HEK293 (cell line): ENCODE results near the gene CMTM5.

Source experiments
- CTCF ChIA-PET: fragments of 350-600 bp; formaldehyde crosslinking; extraction: SDS; loops from one replicate; lab custom pipeline; 2021; ENCODE audit warnings: antibody characterized with exemption; lab: Yijun Ruan, JAX
- POLR2A ChIA-PET: fragments of 300-600 bp; formaldehyde crosslinking; extraction: SDS; loops from one replicate; lab custom pipeline; 2020; ENCODE audit warnings: antibody characterized with exemption, inconsistent platforms; lab: Yijun Ruan, JAX
- H3K27ac ChIP-seq: fragments of 200-500 bp; sonication (Bioruptor generic); 2 replicates; pipeline ENCODE4 v1.5.1; 2014; ENCODE audit warnings: low read depth, low read length, control low read depth, inconsistent platforms; ENCODE audit errors: extremely low read depth
- H3K36me3 ChIP-seq, 2 experiments: fragments of 200-500 bp in 1 of 2; sonication (Bioruptor generic) in 1 of 2; 1 replicate in 1 of 2; 2 replicates in 1 of 2; pipeline ENCODE4 v1.5.1; 2014 to 2017; ENCODE audit warnings: inconsistent platforms in 2 of 2, low read length in 2 of 2; ENCODE audit not compliant: control insufficient read depth in 2 of 2, insufficient read depth in 1 of 2
- H3K4me1 ChIP-seq: fragments of 200-500 bp; sonication (Bioruptor generic); 2 replicates; pipeline ENCODE4 v1.5.1; 2014; ENCODE audit warnings: mild to moderate bottlenecking, low read length, inconsistent platforms; ENCODE audit not compliant: control insufficient read depth, insufficient read depth
- H3K4me3 ChIP-seq: 2 replicates; pipeline ENCODE4 v1.5.1; 2011; ENCODE audit warnings: low read depth, mild to moderate bottlenecking, control low read depth, low read length, moderate library complexity
- H3K9me3 ChIP-seq: fragments of 200-500 bp; sonication (Bioruptor generic); 2 replicates; pipeline ENCODE4 v1.5.1; 2014; ENCODE audit warnings: low read depth, low read length, inconsistent platforms; ENCODE audit not compliant: control insufficient read depth, insufficient read depth
- GFI1B ChIP-seq: fragments of 450-650 bp; formaldehyde crosslinking; IDR thresholded peaks from 2 replicates; pipeline ENCODE4 v1.5.1; 2016; ENCODE audit warnings: missing biosample characterization, missing genetic modification characterization
- KLF1 ChIP-seq: fragments of 450-650 bp; formaldehyde crosslinking; IDR thresholded peaks from 2 replicates; pipeline ENCODE4 v1.5.1; 2016; ENCODE audit warnings: missing biosample characterization, missing genetic modification characterization
- SCRT1 ChIP-seq: fragments of 450-650 bp; formaldehyde crosslinking; IDR thresholded peaks from 2 replicates; pipeline ENCODE4 v1.5.1; 2016; ENCODE audit warnings: missing biosample characterization, missing genetic modification characterization, borderline replicate concordance
- SCRT2 ChIP-seq: fragments of 450-650 bp; formaldehyde crosslinking; IDR thresholded peaks from 2 replicates; pipeline ENCODE4 v1.5.1; 2016; ENCODE audit warnings: missing biosample characterization, missing genetic modification characterization
- TSHZ1 ChIP-seq: fragments of 450-650 bp; formaldehyde crosslinking; IDR thresholded peaks from 2 replicates; pipeline ENCODE4 v1.5.1; 2016; ENCODE audit warnings: missing biosample characterization, missing genetic modification characterization, borderline replicate concordance
- ZNF10 ChIP-seq: fragments of 450-650 bp; formaldehyde crosslinking; IDR thresholded peaks from 2 replicates; pipeline ENCODE4 v1.5.1; 2017; ENCODE audit warnings: missing biosample characterization, missing genetic modification characterization
- ZNF138 ChIP-seq: fragments of 450-650 bp; formaldehyde crosslinking; IDR thresholded peaks from 2 replicates; pipeline ENCODE4 v1.5.1; 2016; ENCODE audit warnings: missing biosample characterization, missing genetic modification characterization, borderline replicate concordance
- ZNF175 ChIP-seq: fragments of 450-650 bp; formaldehyde crosslinking; IDR thresholded peaks from 2 replicates; pipeline ENCODE4 v1.5.1; 2016; ENCODE audit warnings: missing biosample characterization, missing genetic modification characterization
- ZNF24 ChIP-seq: fragments of 450-650 bp; formaldehyde crosslinking; IDR thresholded peaks from 2 replicates; pipeline ENCODE4 v1.5.1; 2016; ENCODE audit warnings: missing biosample characterization, missing genetic modification characterization
- ZNF248 ChIP-seq: fragments of 450-650 bp; formaldehyde crosslinking; IDR thresholded peaks from 2 replicates; pipeline ENCODE4 v1.5.1; 2017; ENCODE audit warnings: missing biosample characterization, missing genetic modification characterization
- ZNF335 ChIP-seq: fragments of 450-650 bp; formaldehyde crosslinking; conservative IDR thresholded peaks from 2 replicates; pipeline ENCODE4 v1.5.1; 2016; ENCODE audit warnings: missing biosample characterization, missing genetic modification characterization
- ZNF341 ChIP-seq: fragments of 450-650 bp; formaldehyde crosslinking; IDR thresholded peaks from 2 replicates; pipeline ENCODE4; 2016; ENCODE audit warnings: low read depth, missing biosample characterization, missing genetic modification characterization
- ZNF501 ChIP-seq: fragments of 450-650 bp; formaldehyde crosslinking; IDR thresholded peaks from 2 replicates; pipeline ENCODE4 v1.5.1; 2016; ENCODE audit warnings: missing biosample characterization, missing genetic modification characterization
- ZNF558 ChIP-seq: fragments of 450-650 bp; formaldehyde crosslinking; IDR thresholded peaks from 2 replicates; pipeline ENCODE4 v1.5.1; 2016; ENCODE audit warnings: missing biosample characterization, missing genetic modification characterization
- ZNF621 ChIP-seq: fragments of 450-650 bp; formaldehyde crosslinking; IDR thresholded peaks from 2 replicates; pipeline ENCODE4 v1.5.1; 2017; ENCODE audit warnings: missing biosample characterization, missing genetic modification characterization
- ZNF654 ChIP-seq: fragments of 450-650 bp; formaldehyde crosslinking; IDR thresholded peaks from 2 replicates; pipeline ENCODE4 v1.5.1; 2016; ENCODE audit warnings: low read depth, missing biosample characterization, missing genetic modification characterization
- ZSCAN16 ChIP-seq: fragments of 450-650 bp; formaldehyde crosslinking; IDR thresholded peaks from 2 replicates; pipeline ENCODE4 v1.5.1; 2016; ENCODE audit warnings: missing biosample characterization, missing genetic modification characterization
- TF ChIP-seq, protein P1 (sequence below): fragments of 450-650 bp; formaldehyde crosslinking; IDR thresholded peaks from 2 replicates; pipeline ENCODE4 v1.5.1; 2016; ENCODE audit warnings: missing biosample characterization, missing genetic modification characterization

Gene CMTM5, protein sequence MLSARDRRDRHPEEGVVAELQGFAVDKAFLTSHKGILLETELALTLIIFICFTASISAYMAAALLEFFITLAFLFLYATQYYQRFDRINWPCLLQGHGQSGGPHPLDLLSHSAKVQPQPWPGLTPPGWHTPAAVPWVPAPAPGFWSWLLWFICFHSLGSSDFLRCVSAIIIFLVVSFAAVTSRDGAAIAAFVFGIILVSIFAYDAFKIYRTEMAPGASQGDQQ

GRCh38 chr14:23376482-23377197 is at the start of gene CMTM5:
Gene CMTM5, plus strand, starts transcription at chr14:23377046. Its CDS starts 206 bp downstream, at chr14:23377252.
- H3K9me3 ChIP-seq = no peaks in the 10 kb centered on the region
- CTCF ChIA-PET = interaction anchor here (0.6 to 1.5 kb wide), 2 partner anchors 48 to 256 kb away, joined by 3 to 5 read pairs; no protein-coding TSS in a partner anchor
- no peak within 1 kb of the TSS for H3K27ac ChIP-seq
- H3K4me1 ChIP-seq = no peaks in the 10 kb centered on the region
- no peak for TF ChIP-seq KLF1
- TF ChIP-seq ZNF558 (tag by site-specific recombination) = no peak
- peak; percentile 46 for TF ChIP-seq ZNF335 (tag by site-specific recombination)
- TF ChIP-seq, all 188 proteins: peak for 1
- POLR2A ChIA-PET = no interaction called here
- Histone ChIP-seq H3K4me3 (no peak within 1 kb of the TSS), H3K36me3 (no peaks in the 10 kb centered on the region)

- Histone ChIP-seq H3K9me3 (no peaks in the 10 kb centered on the region), H3K4me1 (peaks cover 4% of the 10 kb centered on the region; the same call in 1 of the 2 replicates), H3K4me3 (no peak overlapping the region), H3K27ac (no peak overlapping the region), H3K36me3 (peaks cover 21 to 25% of the 10 kb centered on the region in 2 experiments)
- TF ChIP-seq ZNF24 (tag by site-specific recombination) (no peak), SCRT1 (tag by site-specific recombination) (peak; percentile 83), ZNF10 (tag by site-specific recombination) (no peak), ZNF501 (tag by site-specific recombination) (no peak), ZNF341 (tag by site-specific recombination) (no peak), SCRT2 (tag by site-specific recombination) (peak; percentile 98), ZNF248 (tag by site-specific recombination) (no peak), ZNF138 (tag by site-specific recombination) (no peak), ZSCAN16 (tag by site-specific recombination) (no peak), ZNF654 (tag by site-specific recombination) (peak; percentile 64), ZNF175 (no peak), TSHZ1 (tag by site-specific recombination) (no peak), ZNF621 (tag by site-specific recombination) (no peak), GFI1B (no peak)
- TF ChIP-seq, protein P1, sequence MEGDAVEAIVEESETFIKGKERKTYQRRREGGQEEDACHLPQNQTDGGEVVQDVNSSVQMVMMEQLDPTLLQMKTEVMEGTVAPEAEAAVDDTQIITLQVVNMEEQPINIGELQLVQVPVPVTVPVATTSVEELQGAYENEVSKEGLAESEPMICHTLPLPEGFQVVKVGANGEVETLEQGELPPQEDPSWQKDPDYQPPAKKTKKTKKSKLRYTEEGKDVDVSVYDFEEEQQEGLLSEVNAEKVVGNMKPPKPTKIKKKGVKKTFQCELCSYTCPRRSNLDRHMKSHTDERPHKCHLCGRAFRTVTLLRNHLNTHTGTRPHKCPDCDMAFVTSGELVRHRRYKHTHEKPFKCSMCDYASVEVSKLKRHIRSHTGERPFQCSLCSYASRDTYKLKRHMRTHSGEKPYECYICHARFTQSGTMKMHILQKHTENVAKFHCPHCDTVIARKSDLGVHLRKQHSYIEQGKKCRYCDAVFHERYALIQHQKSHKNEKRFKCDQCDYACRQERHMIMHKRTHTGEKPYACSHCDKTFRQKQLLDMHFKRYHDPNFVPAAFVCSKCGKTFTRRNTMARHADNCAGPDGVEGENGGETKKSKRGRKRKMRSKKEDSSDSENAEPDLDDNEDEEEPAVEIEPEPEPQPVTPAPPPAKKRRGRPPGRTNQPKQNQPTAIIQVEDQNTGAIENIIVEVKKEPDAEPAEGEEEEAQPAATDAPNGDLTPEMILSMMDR = peak; percentile 49
- ChIA-PET POLR2A (interaction anchor here (0.6 to 2.7 kb wide), 2 partner anchors 21 to 27 kb away, joined by 3 to 12 read pairs; partner anchors contain the start of gene PPP1R3E), CTCF (interaction anchor here (0.7 to 5.1 kb wide), 12 partner anchors 13 to 230 kb away, joined by 3 to 61 read pairs (median 4); partner anchors contain the start of gene CMTM5)
These were observed 48.7 kb upstream of the CMTM5 start for GRCh38 chr14:23327947-23328744.
